Neutrophil (primary cell): ENCODE data around the gene EPB41L1.

Experiments
- H3K27ac ChIP-seq: fragments of 200-600 bp; sonication (generic); 2 replicates; pipeline ENCODE4 v1.5.1; 2016; ENCODE audit warnings: mild to moderate bottlenecking, moderate library complexity
- H3K27me3 ChIP-seq: fragments of 200-600 bp; sonication (generic); 2 replicates; pipeline ENCODE4 v1.6.0; 2016; ENCODE audit warnings: mild to moderate bottlenecking
- H3K36me3 ChIP-seq: fragments of 200-600 bp; sonication (generic); 2 replicates; pipeline ENCODE4 v1.5.1; 2017
- H3K4me1 ChIP-seq, 2 experiments: fragments of 200-600 bp in 1 of 2; sonication (generic) in 1 of 2; 1 replicate in 1 of 2; 2 replicates in 1 of 2; pipeline versions ENCODE4 v1.5.1 to v1.6.1; 2013 to 2016; ENCODE audit warnings: low read depth in 1 of 2, low read length in 1 of 2, mild to moderate bottlenecking in 1 of 2, moderate library complexity in 1 of 2; ENCODE audit not compliant: control insufficient read depth in 1 of 2, insufficient read depth in 1 of 2
- H3K4me3 ChIP-seq, 2 experiments: fragments of 200-600 bp in 1 of 2; sonication (generic) in 1 of 2; 1 replicate in 1 of 2; 2 replicates in 1 of 2; pipeline ENCODE4 v1.5.1; 2013 to 2016; ENCODE audit warnings: low read depth in 1 of 2, low read length in 1 of 2, mild to moderate bottlenecking in 1 of 2, moderate library complexity in 1 of 2
- H3K9me3 ChIP-seq: fragments of 200-600 bp; sonication (generic); 2 replicates; pipeline ENCODE4 v1.5.1; 2016
- CTCF ChIP-seq: fragments of 200-600 bp; sonication (generic); IDR thresholded peaks from 2 replicates; pipeline ENCODE4 v1.5.1; 2016; ENCODE audit warnings: antibody characterized with exemption

Gene EPB41L1

GRCh38 chr20:36275441-36276189, 121.1 kb downstream of the EPB41L1 start:
- H3K27me3 ChIP-seq = peaks cover 24% of the 10 kb centered on the region
- no peaks in the 10 kb centered on the region for H3K36me3 ChIP-seq
- no peaks in the 10 kb centered on the region for H3K9me3 ChIP-seq
- no peak for TF ChIP-seq CTCF
- no peak overlapping the region for H3K4me3 ChIP-seq
- no peak overlapping the region for H3K27ac ChIP-seq
- H3K4me1 ChIP-seq = no peaks in the 10 kb centered on the region

DNA sequence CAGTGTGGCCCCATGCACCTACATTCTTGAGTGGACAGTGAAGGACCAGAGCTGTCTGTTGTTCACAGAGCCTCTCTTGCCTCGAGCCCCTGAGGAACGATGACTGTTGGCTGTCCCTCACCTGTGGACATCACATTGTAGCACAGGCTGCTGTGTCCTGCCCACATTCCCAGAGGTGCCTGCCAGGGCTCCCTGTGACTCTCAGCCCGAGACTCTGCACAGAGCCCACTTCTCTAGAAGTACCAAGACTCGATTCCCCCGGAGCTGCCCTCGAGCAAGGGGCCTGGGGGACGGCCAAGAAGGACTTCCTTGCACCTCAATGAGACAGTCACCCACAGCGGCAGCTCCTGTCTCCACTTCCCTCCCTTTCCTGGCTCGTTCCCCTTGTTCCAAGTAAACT, 123.0 kb downstream of the EPB41L1 start:
- Histone ChIP-seq H3K4me1 (no peaks in the 10 kb centered on the region), H3K36me3 (no peaks in the 10 kb centered on the region), H3K4me3 (no peak overlapping the region), H3K9me3 (no peaks in the 10 kb centered on the region), H3K27me3 (peaks cover 34% of the 10 kb centered on the region), H3K27ac (no peak overlapping the region)
- no peak for TF ChIP-seq CTCF

GRCh38 chr20:36279362-36279761, 124.8 kb downstream of the EPB41L1 start:
- peaks cover 45% of the 10 kb centered on the region for H3K27me3 ChIP-seq

GRCh38 chr20:36279776-36280175, 125.2 kb downstream of the EPB41L1 start:
- peaks cover 44% of the 10 kb centered on the region for H3K27me3 ChIP-seq
- no peaks in the 10 kb centered on the region for H3K9me3 ChIP-seq
- H3K4me3 ChIP-seq = no peak overlapping the region
- H3K27ac ChIP-seq = no peak overlapping the region
- H3K4me1 ChIP-seq = no peaks in the 10 kb centered on the region
- no peak for TF ChIP-seq CTCF
- no peaks in the 10 kb centered on the region for H3K36me3 ChIP-seq

More at GRCh38 chr20:36279362-36279761, 124.8 kb downstream of the EPB41L1 start:
- no peaks in the 10 kb centered on the region for H3K4me1 ChIP-seq
- TF ChIP-seq CTCF = no peak
- H3K4me3 ChIP-seq = no peak overlapping the region
- H3K36me3 ChIP-seq = no peaks in the 10 kb centered on the region
- no peaks in the 10 kb centered on the region for H3K9me3 ChIP-seq
- no peak overlapping the region for H3K27ac ChIP-seq

DNA sequence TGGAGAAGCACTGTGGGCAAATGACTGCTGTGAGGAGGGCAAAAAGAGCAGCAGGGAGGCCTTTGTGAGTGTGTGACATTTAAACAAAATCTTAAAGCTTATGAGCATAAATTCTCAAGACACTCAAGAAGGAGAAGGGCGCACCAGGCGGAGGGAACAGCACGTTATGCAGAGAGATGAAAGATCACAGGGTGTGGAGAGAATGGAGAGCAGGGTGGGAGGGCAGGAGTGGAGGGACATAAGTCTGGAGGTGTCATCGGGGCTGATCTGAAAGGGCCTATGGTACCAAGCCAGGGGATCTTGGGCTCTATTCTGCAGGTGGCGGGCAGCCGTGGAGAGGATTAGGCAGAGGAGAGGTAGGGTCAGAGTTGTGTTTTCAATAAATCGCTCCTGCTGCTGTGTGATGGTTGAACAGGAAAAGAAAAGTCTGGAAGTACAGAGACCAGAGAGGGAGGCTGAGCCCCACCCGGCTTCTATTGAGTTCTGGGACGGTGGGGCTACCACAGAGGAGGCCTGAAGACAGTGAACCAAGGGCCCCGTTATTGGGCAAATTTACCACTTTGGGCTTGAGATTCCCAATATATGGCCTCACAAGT, 127.3 kb downstream of the EPB41L1 start:
- H3K9me3 ChIP-seq = no peaks in the 10 kb centered on the region
- H3K4me1 ChIP-seq = no peaks in the 10 kb centered on the region
- no peak for TF ChIP-seq CTCF

More for the DNA sequence above, 127.3 kb downstream of the EPB41L1 start:
- H3K36me3 ChIP-seq = no peaks in the 10 kb centered on the region
- peaks cover 63% of the 10 kb centered on the region for H3K27me3 ChIP-seq
- no peak overlapping the region for H3K27ac ChIP-seq
- no peak overlapping the region for H3K4me3 ChIP-seq
